Stimulated activated CD8-positive, alpha-beta memory T cell treated with anti-CD3 and anti-CD28 coated beads, Interleukin-15, amount 100 ng/mL, for 4 hours (primary cell): ENCODE measurements around the gene CCL5.
"Not testable (repeated sequence)": the region's sequence is repeated elsewhere in the genome, so short reads cannot be mapped to it uniquely, and the experiment has no call there.

ENCODE experiments used
- DNase-seq, 2 donors: peaks; one replicate each; pipeline ENCODE4 v3.0.0-alpha.2; 2020; ENCODE audit warnings: low read depth in 2 of 2

CCL5 gene

DNA sequence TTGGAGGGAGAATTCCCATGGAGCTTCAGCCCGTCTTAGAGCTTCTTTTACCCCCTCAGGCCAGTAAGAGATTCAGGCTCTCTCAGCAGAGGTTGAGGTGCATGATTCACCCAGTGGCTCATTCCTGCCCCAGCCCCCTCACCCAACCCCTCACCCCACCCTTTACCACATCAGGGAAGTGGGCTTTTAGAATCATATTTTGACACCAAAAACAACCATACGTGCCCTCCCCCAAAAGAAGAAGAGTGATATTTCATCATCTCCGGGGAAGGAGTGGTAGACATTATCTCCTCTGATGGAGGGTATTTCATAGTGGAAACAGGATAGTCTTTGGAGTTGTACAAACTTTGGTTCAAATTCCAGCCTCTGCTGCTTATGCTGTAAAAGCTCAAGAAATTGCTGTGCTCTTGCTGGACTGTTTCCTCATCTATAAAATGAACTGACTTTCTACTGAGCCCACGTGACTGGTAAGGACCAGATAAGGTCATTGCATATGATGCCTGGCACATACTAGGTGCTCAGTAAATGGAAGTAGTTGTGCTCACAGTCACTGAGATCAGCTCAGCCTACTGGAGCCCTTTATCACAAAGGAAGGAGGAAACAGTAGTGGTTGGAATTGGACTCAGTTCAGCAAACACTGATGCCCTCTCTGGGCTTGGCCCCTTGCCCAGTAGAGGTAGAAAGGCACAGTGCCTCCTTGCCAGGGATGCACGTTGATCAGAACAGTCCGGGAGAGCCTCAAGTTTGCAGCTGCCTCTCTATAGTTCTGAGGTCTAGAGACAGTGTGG, 18.3 kb upstream of the CCL5 start:
- DNase-seq = peak in 1 of 2 donors; percentile 50

GRCh38 chr17:35897772-35898171, 17.6 kb upstream of the CCL5 start:
- not testable (repeated sequence) for DNase-seq

DNA sequence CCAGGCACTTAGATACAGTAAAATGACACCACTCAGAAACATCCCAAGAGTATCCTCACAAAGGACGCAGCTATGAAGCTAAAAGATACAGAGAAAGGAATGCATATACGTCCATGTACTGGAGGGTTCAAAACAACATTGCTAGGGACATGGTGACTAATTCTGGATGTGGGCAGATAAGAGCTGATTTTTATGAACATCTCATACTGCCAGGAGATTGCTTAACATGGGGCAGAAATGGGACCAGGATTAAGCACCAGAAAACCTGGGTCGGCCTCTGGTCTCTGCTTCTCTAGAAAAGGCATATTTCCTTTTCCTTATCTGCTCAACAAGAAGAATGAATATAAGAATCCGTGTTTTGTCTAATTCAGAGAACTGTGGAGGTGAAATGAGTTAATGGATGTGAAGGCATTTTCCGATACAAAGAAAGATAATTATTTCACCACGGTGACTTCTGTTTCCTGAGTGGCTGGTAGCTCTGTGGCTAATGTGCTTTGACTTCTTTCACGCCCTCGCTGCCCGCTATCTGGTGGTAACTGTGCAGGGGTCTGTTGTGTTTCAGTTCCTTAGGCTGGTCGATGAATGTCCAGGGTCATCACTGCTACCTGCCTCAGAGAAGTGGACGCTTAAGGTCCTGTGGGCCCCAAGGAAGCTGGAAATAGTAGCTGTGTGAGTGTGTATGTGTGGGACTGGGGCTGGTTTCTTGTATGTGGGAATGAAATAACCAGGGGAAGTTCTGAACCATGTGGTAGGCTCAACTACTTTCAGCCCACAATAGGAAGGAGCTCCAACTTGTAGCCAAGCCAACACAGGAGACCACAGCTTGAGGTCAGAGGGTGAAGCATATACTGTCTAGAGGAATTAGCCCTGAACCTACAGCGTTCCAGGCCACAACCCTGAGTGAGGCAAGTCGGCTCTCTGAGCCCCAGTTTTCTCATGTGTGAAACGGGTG, 15.8 kb upstream of the CCL5 start:
- DNase-seq = no peak

DNA sequence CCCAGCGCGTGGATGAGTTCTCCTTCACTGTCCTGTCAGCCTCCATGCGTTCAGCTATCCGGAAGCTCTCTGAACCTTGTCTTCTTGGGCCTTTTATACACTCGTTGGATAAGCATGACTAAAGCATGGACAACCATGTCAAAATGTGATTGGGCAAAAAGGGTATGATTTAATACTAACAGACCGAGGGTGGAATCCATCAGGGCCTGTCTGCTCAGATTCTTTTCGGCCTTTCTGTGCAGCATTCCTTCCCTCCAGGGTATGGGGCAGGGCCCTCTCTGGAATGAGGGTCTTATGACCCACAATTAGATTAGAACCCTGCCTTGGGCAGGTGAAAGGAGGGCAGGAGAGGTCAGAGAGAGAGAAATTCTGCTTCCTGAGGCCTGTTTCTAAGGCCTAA, 14.0 kb upstream of the CCL5 start:
- DNase-seq = no peak

GRCh38 chr17:35893751-35894150, 13.6 kb upstream of the CCL5 start:
- DNase-seq = no peak

DNA sequence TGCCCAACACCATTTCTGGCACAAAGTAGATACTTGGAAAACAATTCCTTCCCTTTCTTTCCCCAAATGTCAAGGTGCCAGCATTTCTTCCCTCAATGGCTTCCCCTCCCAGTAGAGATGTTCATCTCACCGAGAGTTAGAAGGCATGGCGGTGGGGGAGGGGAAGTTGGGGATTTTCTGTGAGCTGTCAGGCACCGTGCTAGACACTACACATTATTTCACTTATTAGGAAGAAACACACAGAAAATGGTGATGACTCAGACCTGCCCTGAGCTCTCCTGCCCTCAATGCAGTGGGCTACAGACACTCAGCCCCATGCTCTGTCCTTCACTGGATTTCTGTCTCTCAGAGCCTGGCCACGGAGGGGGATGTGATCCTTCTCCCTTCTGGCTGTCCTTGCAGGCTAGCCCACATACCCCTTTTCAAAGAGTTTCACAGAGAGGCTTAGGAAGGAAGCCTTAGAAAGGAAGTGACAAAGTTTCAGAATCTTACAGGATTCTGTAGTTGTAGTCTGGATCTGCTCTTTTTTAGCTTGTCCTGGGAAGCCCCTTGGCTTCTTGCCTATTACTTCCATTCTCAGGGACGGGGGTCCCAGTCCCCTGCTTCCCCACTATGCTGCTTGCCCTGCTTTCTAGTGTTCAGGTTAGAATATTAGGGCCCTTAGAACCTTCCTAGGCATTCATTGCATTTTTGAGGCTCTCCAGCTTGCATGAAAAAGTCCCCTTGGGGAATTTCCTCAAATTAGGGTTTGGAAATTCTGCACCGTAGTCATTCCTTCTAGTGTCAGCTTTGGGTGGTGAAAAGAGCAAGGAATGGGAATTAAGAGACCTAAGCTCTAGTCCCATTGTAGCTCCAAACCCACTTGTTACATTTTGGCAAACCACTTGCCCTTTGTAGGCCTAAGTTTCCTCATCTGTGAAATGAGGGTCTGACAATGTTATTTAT, 12.2 kb upstream of the CCL5 start:
- DNase-seq = no peak

GRCh38 chr17:35891269-35891668, 11.1 kb upstream of the CCL5 start:
- no peak for DNase-seq

DNA sequence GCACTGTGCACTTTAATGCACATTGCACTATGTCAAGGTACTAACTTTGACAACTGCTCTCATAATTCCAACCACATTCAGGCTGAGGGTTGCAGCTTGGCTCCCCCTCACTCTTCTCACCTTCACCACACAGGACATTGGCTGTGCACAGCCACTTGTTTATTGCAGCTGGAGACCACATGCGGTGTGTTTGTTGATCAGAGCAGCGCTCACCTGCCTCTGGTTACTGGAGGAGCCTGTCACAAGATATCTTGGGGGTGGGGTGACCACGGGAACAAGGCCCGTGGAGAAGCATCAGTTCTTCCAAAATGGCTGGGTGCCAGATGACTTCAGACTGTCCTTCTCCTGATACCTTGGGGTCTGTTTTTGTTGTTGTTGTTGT, 10.6 kb upstream of the CCL5 start:
- no peak for DNase-seq

- DNase-seq = no peak
These were observed 9.9 kb upstream of the CCL5 start for GRCh38 chr17:35889818-35890773.

DNA sequence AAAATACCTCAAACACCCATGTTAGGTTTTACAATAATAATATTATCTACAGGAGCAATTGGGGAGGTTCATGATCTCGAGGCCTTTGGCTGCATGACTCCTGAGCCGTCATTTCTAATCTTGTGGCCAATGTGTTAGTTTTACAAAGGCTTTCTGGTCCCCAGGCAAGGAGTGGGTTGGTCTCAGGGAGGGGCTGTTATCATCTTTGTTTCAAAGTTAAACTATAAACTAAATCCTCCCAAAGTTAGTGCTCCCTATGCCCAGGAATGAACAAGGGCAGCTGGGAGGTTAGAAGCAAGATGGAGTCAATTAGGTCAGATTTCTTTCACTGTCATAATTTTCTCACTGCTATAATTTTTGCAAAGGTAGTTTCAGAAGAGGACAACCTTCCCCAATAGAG, 9.1 kb upstream of the CCL5 start:
- DNase-seq = no peak

DNA sequence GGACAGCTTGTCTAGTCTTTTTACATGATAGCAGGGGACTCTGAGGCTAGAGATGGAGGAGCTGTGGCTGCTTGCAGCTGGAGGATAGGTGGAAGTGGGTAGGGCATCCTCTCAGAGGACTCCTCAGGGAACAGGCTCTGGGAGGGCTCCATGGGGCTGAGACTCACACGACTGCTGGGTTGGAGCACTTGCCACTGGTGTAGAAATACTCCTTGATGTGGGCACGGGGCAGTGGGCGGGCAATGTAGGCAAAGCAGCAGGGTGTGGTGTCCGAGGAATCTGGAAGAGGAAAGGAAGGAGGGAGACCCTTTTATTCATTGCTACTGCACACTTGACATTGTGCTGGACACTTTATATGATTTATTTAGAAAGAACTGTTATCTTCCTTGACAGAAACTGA, 1.8 kb downstream of the CCL5 start:
- no peak for DNase-seq

GRCh38 chr17:35877345-35878029, 2.7 kb downstream of the CCL5 start:
- DNase-seq = no peak

DNA sequence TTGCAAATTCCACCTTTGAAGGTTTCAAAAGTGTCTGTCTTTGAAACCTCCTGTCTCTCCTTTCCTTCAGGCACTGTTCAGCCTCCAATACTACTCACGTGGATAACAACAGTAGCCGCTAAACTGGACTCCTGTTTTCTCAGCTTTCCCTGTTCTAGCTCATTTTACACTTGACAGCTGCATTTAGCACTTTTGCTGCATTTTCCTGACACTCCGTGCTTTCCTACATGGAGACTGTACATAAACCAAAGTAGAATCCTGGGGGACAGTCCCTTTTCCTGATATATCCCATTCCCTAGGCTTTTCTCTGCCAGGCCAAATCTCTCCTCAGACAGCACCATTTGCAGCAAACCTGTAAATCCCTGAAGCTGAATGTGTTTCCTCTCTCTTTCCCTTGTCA, 3.6 kb downstream of the CCL5 start:
- no peak for DNase-seq

- no peak for DNase-seq
These were observed 4.4 kb downstream of the CCL5 start for GRCh38 chr17:35875800-35876139.

DNA sequence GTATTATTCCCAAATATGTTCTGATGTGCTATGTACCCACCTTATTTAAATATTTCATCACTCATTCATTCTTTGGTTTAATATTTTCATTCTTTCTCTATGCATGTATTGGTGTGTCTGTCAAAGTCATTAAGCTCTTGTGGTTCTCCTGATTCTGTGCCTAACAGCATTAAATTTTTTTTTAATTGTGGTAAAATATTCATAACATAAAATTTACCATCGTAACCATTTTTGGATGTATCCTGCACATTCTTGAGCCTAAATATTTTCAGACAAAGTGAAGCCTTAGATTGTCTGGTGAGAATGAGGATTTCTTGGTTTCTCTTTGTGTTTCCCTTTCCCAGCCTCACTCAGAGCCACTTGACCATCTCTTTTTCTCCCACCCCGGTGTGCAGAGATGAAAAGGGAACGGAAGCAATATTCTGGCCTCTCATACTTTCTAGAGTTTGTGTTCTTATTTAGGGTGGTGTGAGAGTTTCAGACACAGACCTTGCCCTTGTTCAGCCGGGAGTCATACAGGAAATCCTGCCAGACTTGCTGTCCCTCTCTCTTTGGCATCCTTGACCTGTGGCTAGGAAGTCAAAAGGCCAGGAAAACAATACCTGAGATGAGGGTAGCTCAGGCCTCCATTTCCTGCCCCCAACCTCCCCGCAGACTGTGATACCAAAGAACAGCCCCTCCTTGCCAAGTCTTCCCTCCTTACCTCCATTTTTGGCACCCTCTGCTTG, 4.9 kb downstream of the CCL5 start:
- DNase-seq = no peak

- DNase-seq = no peak
These were observed 7.8 kb downstream of the CCL5 start for GRCh38 chr17:35872196-35872980.

- no peak for DNase-seq
These were observed 9.0 kb downstream of the CCL5 start for GRCh38 chr17:35870906-35871819.

DNA sequence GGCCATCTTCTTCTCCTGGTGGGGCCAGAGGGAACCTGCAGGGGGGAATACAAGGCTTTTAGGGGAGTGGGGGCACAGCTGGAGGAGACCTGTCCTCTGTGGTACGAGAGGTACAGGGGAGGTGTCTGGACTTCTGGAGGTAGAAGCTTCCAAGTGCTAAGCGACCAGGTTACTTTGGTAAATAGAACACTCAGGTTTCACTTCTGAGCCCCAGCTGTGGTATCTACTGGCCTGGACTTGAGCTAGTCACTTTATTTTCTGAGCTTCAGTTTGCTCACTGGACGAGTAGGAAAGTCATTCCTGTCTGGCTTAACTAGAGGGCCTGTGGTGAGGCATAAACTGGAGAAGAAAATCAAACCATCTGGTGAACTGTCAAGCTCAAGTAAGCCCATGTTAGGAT, 11.4 kb downstream of the CCL5 start, which contains the start of gene HEATR9:
Gene HEATR9, minus strand, starts transcription at position 155 of the 400 bp plus-strand sequence. Its CDS starts 149 bp downstream, at position 6.
- DNase-seq = no peak
